Measurements from ENCODE around the gene TLE5. TPM values are rescaled to one million over a fixed set of nuclear protein-coding genes. Genes with fewer than 3 reads are reported as not detected.
"Not testable (repeated sequence)": the region's sequence is repeated elsewhere in the genome, so short reads cannot be mapped to it uniquely, and the experiment has no call there.

Gene TLE5
- total and polyA plus RNA-seq, 7 donors: 390 to 786 (median 552) TPM

DNA sequence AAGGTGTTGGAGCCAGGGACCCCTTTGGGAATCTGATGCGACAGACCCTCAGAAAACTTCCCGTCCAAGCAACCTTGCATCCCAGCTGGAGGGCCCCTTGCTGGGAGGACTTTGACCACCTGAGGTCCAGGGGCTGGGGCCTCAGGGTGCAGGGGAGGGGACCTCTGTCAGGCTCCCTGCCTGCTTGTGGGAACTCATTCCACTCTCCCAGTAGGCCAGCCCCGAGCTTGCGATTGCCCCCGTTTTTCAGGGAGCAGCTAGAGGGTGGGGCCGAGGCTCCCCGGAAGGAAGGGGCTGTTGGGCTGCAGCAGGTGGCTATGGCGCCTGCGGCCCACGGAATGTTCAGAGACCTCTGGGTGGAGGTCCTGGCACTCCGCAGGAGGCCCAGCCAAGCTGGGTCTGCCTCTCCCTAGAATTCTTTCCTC, 34.6 kb upstream of the TLE5 start:
- ATAC-seq (no peak), DNase-seq (no peak)
- Histone ChIP-seq H3K27ac (peak overlapping the region; percentile 86), H3K27me3 (ENCODE audit: insufficient read depth in 3 of 3, low read length in 2 of 3) (no peaks in the 10 kb centered on the region), H3K4me3 (peak overlapping the region; percentile 98), H3K9me3 (no peaks in the 10 kb centered on the region), H3K36me3 (ENCODE audit: insufficient read depth in 1 of 2, low read depth in 1 of 2) (no peaks in the 10 kb centered on the region), H3K4me1 (peaks cover 54% of the 10 kb centered on the region)
- intact Hi-C loops (cut with DNase I): no loop called here
- TF ChIP-seq, protein P1, sequence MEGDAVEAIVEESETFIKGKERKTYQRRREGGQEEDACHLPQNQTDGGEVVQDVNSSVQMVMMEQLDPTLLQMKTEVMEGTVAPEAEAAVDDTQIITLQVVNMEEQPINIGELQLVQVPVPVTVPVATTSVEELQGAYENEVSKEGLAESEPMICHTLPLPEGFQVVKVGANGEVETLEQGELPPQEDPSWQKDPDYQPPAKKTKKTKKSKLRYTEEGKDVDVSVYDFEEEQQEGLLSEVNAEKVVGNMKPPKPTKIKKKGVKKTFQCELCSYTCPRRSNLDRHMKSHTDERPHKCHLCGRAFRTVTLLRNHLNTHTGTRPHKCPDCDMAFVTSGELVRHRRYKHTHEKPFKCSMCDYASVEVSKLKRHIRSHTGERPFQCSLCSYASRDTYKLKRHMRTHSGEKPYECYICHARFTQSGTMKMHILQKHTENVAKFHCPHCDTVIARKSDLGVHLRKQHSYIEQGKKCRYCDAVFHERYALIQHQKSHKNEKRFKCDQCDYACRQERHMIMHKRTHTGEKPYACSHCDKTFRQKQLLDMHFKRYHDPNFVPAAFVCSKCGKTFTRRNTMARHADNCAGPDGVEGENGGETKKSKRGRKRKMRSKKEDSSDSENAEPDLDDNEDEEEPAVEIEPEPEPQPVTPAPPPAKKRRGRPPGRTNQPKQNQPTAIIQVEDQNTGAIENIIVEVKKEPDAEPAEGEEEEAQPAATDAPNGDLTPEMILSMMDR (IDR thresholded peaks at IDR 0.05): no peak
- WGBS, 3 donors: 27 to 38% (median 32%) methylated on average over 11 of the region's 11 CpGs

DNA sequence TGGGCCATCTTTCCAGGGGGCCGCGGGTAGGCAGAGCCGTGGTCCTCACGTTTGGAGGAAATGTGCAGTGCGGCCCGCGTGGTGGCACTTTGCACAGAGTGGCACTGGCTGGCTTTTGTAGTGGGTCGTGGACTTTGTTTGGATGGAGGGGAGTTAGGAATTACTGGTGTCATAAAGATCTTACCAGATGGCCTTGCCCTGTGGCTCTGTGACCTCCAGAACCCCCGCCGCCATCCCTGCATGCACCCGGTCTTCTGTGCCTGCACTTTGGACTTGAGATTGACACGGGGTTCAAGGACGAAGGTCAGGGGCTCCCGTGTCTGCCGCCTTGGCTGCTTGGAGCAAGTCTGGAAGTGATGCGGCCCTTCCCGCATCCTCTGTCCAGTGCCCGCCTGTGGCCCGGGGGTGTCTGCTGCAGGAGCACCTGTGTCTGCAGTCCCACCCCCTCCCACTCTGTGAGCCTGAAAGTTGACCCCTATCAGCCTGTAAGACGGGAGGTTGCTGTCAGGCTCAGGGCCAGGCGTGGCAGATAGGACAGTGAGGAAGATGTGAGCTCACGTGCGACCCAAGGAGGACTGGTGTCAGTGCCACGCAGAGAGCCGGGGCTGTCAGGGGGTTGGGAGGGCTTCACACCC, 34.1 kb upstream of the TLE5 start:
- Histone ChIP-seq H3K27ac (peak overlapping the region; percentile 86), H3K4me3 (peak overlapping the region; percentile 98), H3K9me3 (no peaks in the 10 kb centered on the region), H3K36me3 (ENCODE audit: insufficient read depth in 1 of 2, low read depth in 1 of 2) (no peaks in the 10 kb centered on the region), H3K4me1 (peaks cover 51% of the 10 kb centered on the region), H3K27me3 (ENCODE audit: insufficient read depth in 3 of 3, low read length in 2 of 3) (no peaks in the 10 kb centered on the region)
- 31 to 41% (median 33%) methylated on average over 25 of the region's 25 CpGs for WGBS, 3 donors
- intact Hi-C loops (cut with DNase I): no loop called here
- TF ChIP-seq, protein P1 (IDR thresholded peaks at IDR 0.05): no peak
- DNase-seq (peak in 1 of 2 donors; percentile 48), ATAC-seq (no peak)

DNA sequence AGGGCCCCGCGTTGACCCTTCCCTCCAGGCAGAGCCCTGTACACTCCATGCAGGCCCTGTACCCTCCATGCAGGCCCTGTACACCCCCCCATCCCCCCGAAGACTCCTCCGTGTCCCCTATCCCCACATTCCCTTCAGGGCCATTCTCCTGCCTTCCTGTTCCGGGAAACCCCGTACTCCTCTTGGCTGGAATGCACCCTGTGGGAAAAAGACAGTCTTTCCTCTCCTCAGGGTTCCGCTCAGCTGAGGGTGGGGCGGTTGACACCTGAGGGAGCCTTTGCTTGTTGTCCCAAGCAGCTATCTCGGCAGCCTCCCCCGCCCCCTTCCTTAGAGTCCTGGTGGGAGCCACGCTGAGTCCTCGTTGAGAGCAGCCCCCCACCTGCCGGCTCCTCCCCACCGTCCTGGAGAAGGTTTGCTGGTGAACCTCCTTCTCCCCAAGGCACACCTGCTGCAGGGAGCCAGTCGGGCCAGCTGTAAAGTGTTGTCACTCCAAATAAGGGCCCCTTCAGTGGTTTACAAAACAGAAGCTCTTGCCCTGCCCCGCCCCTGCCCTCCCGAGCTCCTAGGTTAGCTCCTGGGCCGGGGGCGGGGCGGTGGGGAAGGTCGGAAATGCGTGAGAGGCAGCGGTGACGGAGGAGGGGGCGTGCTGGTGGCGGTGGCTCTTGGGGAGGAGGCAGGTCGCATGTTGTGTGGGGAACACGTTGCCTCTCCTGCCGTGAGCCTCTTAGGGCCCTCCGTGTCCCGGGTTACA, 33.3 kb upstream of the TLE5 start:
- Histone ChIP-seq H3K4me3 (peak overlapping the region; percentile 98), H3K27me3 (ENCODE audit: insufficient read depth in 3 of 3, low read length in 2 of 3) (no peaks in the 10 kb centered on the region), H3K4me1 (peaks cover 46% of the 10 kb centered on the region), H3K36me3 (ENCODE audit: insufficient read depth in 1 of 2, low read depth in 1 of 2) (no peaks in the 10 kb centered on the region), H3K27ac (peak overlapping the region; percentile 86), H3K9me3 (no peaks in the 10 kb centered on the region)
- intact Hi-C loops (cut with DNase I): no loop called here
- ATAC-seq (no peak), DNase-seq (peak in 1 of 2 donors; percentile 57)
- TF ChIP-seq, protein P1 (IDR thresholded peaks at IDR 0.05): no peak
- WGBS, 3 donors: 10 to 17% (median 11%) methylated on average over 30 to 31 of the region's 31 CpGs

DNA sequence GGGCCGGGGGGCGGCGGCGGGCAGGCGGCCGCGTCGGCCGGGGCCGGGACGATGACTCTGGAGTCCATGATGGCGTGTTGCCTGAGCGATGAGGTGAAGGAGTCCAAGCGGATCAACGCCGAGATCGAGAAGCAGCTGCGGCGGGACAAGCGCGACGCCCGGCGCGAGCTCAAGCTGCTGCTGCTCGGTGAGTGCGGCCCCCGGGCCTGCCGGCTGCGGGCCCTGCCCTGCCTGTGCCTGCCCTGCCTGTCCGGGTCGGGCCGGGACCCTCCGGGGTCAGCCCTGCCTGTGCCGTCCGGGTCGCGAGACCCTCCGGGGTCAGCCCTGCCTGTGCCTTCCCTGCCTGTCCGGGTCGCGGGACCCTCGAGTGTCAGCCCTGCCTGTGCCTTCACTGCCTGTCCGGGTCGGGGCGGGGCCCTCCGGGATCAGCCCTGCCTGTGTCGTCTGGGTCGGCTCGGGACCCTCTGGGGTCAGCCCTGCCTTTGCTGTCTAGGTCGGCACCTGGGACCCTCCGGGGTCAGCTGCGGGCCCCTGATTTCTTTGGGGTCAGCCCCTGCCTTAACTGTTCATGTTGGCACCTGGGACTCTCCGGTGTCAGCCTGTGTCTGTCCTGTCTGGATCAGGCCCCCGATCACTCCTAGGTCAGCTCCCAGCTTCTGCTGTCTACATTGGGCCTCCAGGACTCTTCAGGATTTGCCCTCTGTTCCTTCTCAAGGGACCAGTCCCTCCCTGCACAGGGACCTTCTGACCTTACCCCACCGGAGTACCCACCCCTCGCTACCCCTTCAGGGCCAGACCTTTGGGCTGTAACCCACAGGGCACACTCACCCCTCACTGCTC, 32.5 kb upstream of the TLE5 start:
- TF ChIP-seq, protein P1 (IDR thresholded peaks at IDR 0.05): no peak
- 1 to 2% (median 1%) methylated on average over 30 to 57 of the region's 57 CpGs for WGBS, 3 donors
- H3K4me1 ChIP-seq: peaks cover 42% of the 10 kb centered on the region
- intact Hi-C loops (cut with DNase I): no loop called here
- ATAC-seq (no peak), DNase-seq (peak in 1 of 2 donors; percentile 46)
- peak overlapping the region; percentile 98 for H3K4me3 ChIP-seq
- no peaks in the 10 kb centered on the region for H3K27me3 ChIP-seq (ENCODE audit: insufficient read depth in 3 of 3, low read length in 2 of 3)
- H3K36me3 ChIP-seq (ENCODE audit: insufficient read depth in 1 of 2, low read depth in 1 of 2): no peaks in the 10 kb centered on the region
- H3K27ac ChIP-seq: peak overlapping the region; percentile 86
- no peaks in the 10 kb centered on the region for H3K9me3 ChIP-seq

DNA sequence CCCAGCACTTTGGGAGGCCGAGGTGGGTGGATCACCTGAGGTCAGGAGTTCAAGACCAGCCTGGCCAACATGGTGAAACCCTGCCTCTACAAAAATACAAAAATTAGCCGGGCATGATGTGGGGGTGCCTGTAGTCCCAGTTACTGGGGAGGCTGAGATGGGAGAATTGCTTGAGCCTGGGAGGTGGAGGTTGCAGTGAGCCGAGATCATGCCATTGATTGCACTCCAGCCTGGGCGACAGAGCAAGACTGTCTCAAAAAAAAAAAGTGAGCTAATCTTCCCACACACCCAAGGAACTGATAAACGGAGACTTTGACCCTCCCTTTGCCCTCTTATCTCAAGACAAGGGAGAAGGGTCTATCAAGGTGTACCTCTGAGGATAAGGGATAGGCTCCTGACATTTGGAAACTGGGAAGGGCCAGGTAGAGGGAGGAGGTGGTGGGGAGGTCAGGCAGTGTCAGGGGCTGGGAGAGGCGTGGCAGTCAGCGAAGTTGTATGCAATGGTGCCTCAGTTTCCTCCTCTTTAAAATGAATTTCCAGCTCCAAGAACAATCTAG, 27.1 kb upstream of the TLE5 start:
- H3K9me3 ChIP-seq; intact Hi-C loops (cut with DNase I); H3K27ac ChIP-seq; ATAC-seq; H3K4me1 ChIP-seq; H3K27me3 ChIP-seq (ENCODE audit: insufficient read depth in 3 of 3, low read length in 2 of 3); H3K4me3 ChIP-seq; H3K36me3 ChIP-seq (ENCODE audit: insufficient read depth in 1 of 2, low read depth in 1 of 2); DNase-seq: not testable (repeated sequence)
- 77 to 88% (median 80%) methylated on average over 7 of the region's 7 CpGs for WGBS, 3 donors

Data from psoas muscle (tissue), 8 donors.